ENCODE results near the gene CNOT3.

DNA sequence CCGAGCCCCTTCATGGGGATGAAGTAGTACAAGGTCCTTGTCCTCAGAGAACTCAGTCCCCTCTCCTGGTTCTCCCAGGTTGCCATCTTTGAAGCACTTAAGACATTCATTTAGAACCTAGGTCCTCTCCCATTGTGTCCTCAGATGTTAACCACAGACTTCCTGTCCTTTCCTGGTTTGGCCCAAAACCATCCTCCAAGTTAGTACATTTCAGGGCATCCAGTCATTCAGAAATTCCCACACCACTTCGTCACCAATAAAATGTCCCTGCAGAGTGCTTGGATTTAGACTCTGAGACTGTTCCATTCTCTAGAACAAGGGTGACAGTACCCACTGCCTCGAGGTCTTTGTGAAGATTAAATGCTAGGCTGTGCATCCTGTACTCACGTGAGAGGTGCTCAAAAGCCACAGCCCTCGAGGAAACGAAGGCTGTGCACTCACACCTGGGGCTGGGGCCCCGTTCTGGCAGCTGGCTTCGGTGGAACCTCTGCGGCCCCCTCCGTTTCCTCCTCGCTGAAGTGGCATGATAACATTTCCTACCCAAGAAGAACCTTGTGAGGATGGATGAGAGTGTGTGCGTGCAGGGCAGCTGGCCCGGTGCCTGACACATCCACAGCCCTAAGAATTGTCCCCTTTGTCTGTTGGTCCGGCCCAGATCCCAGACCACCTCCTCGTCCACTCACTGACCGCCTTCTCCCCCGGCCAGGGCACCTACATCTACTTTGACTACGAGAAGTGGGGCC, 17.2 kb downstream of the CNOT3 start:
- TF ChIP-seq POLR2A (IDR thresholded peaks at IDR 0.05; ENCODE audit: low read length) (no peak), GATA1 (IDR thresholded peaks at IDR 0.05; ENCODE audit: low read depth, low read length) (no peak)
